ENCODE measurements around the gene COL11A2.

COL11A2 gene

DNA sequence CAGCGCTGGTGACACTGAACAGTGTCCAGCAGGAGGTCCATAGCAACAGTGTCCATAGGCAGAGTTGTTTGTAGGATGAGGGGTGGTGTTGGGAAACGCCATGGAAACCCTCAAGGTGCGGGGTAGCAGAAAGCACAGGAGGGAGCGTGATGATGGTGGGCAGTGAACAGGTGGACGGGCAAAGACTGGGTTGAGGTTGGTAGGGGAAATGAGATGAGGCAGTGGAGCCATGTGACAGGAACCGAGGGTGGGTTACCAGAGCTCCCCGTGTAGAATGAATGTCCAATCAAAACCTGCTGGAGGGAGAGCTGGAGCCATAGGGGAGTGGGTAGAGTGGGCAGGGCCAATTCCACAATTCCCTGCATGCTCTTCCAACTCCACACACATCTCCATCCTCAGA lies 78.5 kb downstream of the COL11A2 start:
- no peak for DNase-seq

Data from MV-4-11 (cell line).